AG08396 (cell line): ENCODE data around the gene NOL4L.
A peak's percentile ranks its signal among the peaks of the same experiment; 100 is the strongest.

Experiments
- DNase-seq: peaks from one replicate; pipeline ENCODE4 v3.0.0; 2012; ENCODE audit warnings: low spot score, mixed read lengths

NOL4L gene

GRCh38 chr20:32585011-32585585 lies at the start of gene NOL4L:
Gene NOL4L, minus strand, starts transcription at chr20:32585333. Its CDS starts 443 bp downstream, at chr20:32584890.
- peak; percentile 64 for DNase-seq

- no peak for DNase-seq
These were observed 49.1 kb upstream of the NOL4L start for GRCh38 chr20:32634041-32634805.

- DNase-seq: no peak
These were observed 47.6 kb upstream of the NOL4L start for GRCh38 chr20:32632461-32633354.

GRCh38 chr20:32631933-32632460 lies 46.9 kb upstream of the NOL4L start:
- no peak for DNase-seq

GRCh38 chr20:32629813-32630212 lies 44.7 kb upstream of the NOL4L start:
- DNase-seq: no peak

GRCh38 chr20:32628960-32629530 lies 43.9 kb upstream of the NOL4L start:
- DNase-seq: no peak

GRCh38 chr20:32626859-32627636 lies 41.9 kb upstream of the NOL4L start:
- no peak for DNase-seq

- DNase-seq: no peak
These were observed 41.3 kb upstream of the NOL4L start for GRCh38 chr20:32626407-32626806.

GRCh38 chr20:32625996-32626395 lies 40.9 kb upstream of the NOL4L start:
- no peak for DNase-seq

GRCh38 chr20:32624687-32625345 lies 39.7 kb upstream of the NOL4L start:
- DNase-seq: no peak

- DNase-seq: no peak
These were observed 38.6 kb upstream of the NOL4L start for GRCh38 chr20:32623667-32624157.

GRCh38 chr20:32622585-32623468 lies 37.7 kb upstream of the NOL4L start:
- DNase-seq: no peak

- no peak for DNase-seq
These were observed 36.9 kb upstream of the NOL4L start for GRCh38 chr20:32621891-32622584.

GRCh38 chr20:32621071-32621890 lies 36.1 kb upstream of the NOL4L start:
- peak; percentile 65 for DNase-seq

GRCh38 chr20:32619586-32619985 lies 34.5 kb upstream of the NOL4L start:
- no peak for DNase-seq

GRCh38 chr20:32614772-32615171 lies 29.6 kb upstream of the NOL4L start:
- no peak for DNase-seq

GRCh38 chr20:32614303-32614702 lies 29.2 kb upstream of the NOL4L start:
- DNase-seq: no peak
